Heart right ventricle (tissue), 16 donors: Measurements from ENCODE around the gene EVI5L. TPM values are rescaled to one million over a fixed set of nuclear protein-coding genes. Genes with fewer than 3 reads are reported as not detected.

Experiments used
- ATAC-seq, 8 donors: fragments of 200-7000 bp; cut with Tn5 transposase; one replicate each; pipeline ENCODE4 v1.9.1; 2020; ENCODE audit warnings: mild to moderate bottlenecking in 8 of 8, moderate library complexity in 8 of 8, moderate number of reproducible peaks in 1 of 8
- DNase-seq, 2 donors: peaks; one replicate each; pipeline ENCODE4 v3.0.0-alpha.2; 2020
- H3K27ac ChIP-seq, 10 donors: fragments of 200-600 bp; sonication (generic) in 2 of 10; one replicate each; pipeline versions ENCODE4 v1.5.0 to v1.8.0; 2020 to 2022; ENCODE audit warnings: mild to moderate bottlenecking in 3 of 10
- H3K27me3 ChIP-seq, 7 donors: fragments of 200-600 bp; one replicate each; pipeline ENCODE4 v1.8.0; 2021 to 2022; ENCODE audit warnings: mild to moderate bottlenecking in 2 of 7
- H3K36me3 ChIP-seq, 9 donors: fragments of 200-600 bp; sonication (generic) in 1 of 9; one replicate each; pipeline versions ENCODE4 v1.5.0 to v1.8.0; 2020 to 2022; ENCODE audit warnings: mild to moderate bottlenecking in 2 of 9
- H3K4me1 ChIP-seq, 9 donors: fragments of 200-600 bp; sonication (generic) in 1 of 9; one replicate each; pipeline versions ENCODE4 v1.5.0 to v1.8.0; 2020 to 2022; ENCODE audit warnings: mild to moderate bottlenecking in 4 of 9
- H3K4me3 ChIP-seq, 10 donors: fragments of 200-600 bp; sonication (generic) in 2 of 10; one replicate each; pipeline versions ENCODE4 v1.5.0 to v1.8.0; 2020 to 2022; ENCODE audit warnings: mild to moderate bottlenecking in 7 of 10, moderate library complexity in 2 of 10
- H3K9me3 ChIP-seq, 11 donors: fragments of 200-600 bp in 10 of 11; sonication (generic) in 2 of 11; one replicate each; pipeline versions ENCODE4 v1.5.0 to v1.8.0; 2013 to 2022; ENCODE audit warnings: mild to moderate bottlenecking in 2 of 11, control low read depth in 1 of 11, moderate library complexity in 1 of 11
- WGBS, 2 donors: extraction: QIAGEN DNeasy Blood & Tissue Kit; methylation state at CpG; one replicate each; pipeline ENCODE4 v1.1.7; 2013; ENCODE audit warnings: inconsistent platforms in 1 of 2; 5-methylcytosine and 5-hydroxymethylcytosine counted together
- intact Hi-C, 10 donors: fragments of 100-400 bp; cut with DNase I; formaldehyde crosslinking; loops; one replicate each; pipeline versions ENCODE4 v1.11.1 to v1.14.2; 2022
- polyA plus RNA-seq, 2 donors: library from polyadenylated mRNA; stranded (reverse); fragments of 200-250 nt; gene quantifications; one replicate each; pipeline ENCODE4 v1.2.3, GENCODE V29; 2013
- total RNA-seq, 10 donors: library from RNA; stranded (reverse); fragmentation: NEBNext Ultra II Directional in 3 of 10; extraction: Animal tissue kit (Norgen Biotek cat#: 25700) in 3 of 10; gene quantifications; one replicate each; pipeline versions ENCODE4 v1.2.1 to v1.2.4, GENCODE V29; 2021 to 2023
- TF ChIP-seq, protein P1 (sequence below), 9 donors: fragments of 200-600 bp; sonication (generic) in 2 of 9; IDR thresholded peaks; one replicate each; pipeline versions ENCODE4 v1.5.0 to v1.8.0; 2021 to 2022; ENCODE audit warnings: antibody characterized with exemption in 9 of 9, mild to moderate bottlenecking in 5 of 9, moderate library complexity in 1 of 9
- donor health status: Arrhythmogenic right ventricular cardiomyopathy.
- donor health status: ischemic (EF 13 %, LVEDD 7.1; RV severe dilation, severe dysfunction).
- donor health status: healthy with polysubstance abuse.
- donor health status: DM: no; HTN: yes; CAD: no.
- donor health status: DM: no; HTN: no; CAD: no.
- donor health status: ischemic (EF 25% LVEDD 6.9; RV normal size, moderate dysfunction).
- donor health status: ischemic (EF 25% LVEDD 5.7; RV mildly dilated, moderate dysfunction).
- donor health status: healthy.
- donor health status: DM: yes; HTN: yes; CAD: no.
- donor health status: Ischemic cardiomyopathy.
- donor health status: ischemic (EF 35%, LVEDD 5.7; RV mildly dilated, moderate dysfunction).
- donor health status: nonischemic (EF 11% LVEDD 7.7; RV severe dilation, severe dysfunction).
- donor health status: DM: yes; HTN: yes; CAD: no.
- donor health status: PGD.
- donor health status: ischemic (EF 29% LVEDD 5.4; RV normal size, mild dysfunction).
- donor health status: nonischemic (EF 23%, LVEDD 6.1; RV moderate dilation, normal function).

Gene EVI5L
- total and polyA plus RNA-seq, 12 donors: 12.9 to 26.3 (median 20.3) TPM

DNA sequence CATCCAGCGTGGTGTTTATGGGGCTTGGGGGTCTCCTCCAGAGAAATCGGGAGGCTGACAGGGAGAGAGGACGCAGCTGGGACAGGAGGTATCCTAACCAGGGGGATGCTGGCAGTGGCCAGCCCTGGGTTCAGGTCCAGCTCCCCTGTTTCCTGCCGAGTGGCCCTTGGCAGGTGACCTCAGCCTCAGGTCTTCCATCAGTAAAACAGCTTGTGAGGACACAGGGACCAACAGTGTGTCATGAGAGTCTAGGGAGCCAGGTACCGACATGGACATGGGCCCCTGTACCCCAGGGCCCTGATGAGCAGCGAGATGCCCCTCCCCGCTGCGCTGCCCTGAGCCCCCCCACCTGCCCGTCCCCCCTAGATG lies 19.6 kb downstream of the EVI5L start:
- no peak overlapping the region for H3K4me3 ChIP-seq
- intact Hi-C loops: no loop called here
- TF ChIP-seq, protein P1, sequence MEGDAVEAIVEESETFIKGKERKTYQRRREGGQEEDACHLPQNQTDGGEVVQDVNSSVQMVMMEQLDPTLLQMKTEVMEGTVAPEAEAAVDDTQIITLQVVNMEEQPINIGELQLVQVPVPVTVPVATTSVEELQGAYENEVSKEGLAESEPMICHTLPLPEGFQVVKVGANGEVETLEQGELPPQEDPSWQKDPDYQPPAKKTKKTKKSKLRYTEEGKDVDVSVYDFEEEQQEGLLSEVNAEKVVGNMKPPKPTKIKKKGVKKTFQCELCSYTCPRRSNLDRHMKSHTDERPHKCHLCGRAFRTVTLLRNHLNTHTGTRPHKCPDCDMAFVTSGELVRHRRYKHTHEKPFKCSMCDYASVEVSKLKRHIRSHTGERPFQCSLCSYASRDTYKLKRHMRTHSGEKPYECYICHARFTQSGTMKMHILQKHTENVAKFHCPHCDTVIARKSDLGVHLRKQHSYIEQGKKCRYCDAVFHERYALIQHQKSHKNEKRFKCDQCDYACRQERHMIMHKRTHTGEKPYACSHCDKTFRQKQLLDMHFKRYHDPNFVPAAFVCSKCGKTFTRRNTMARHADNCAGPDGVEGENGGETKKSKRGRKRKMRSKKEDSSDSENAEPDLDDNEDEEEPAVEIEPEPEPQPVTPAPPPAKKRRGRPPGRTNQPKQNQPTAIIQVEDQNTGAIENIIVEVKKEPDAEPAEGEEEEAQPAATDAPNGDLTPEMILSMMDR (IDR thresholded peaks at IDR 0.05): no peak
- no peaks in the 10 kb centered on the region for H3K9me3 ChIP-seq
- no peak overlapping the region for H3K27ac ChIP-seq
- H3K4me1 ChIP-seq: peaks cover 0 to 19% (median 6%) of the 10 kb centered on the region in 9 donors
- WGBS, 2 donors: 85 to 88% methylated on average over 8 to 9 of the region's 9 CpGs
- no peaks in the 10 kb centered on the region for H3K27me3 ChIP-seq
- no peak for DNase-seq
- peaks cover 0 to 9% (median 0%) of the 10 kb centered on the region in 9 donors for H3K36me3 ChIP-seq
- no peak for ATAC-seq

DNA sequence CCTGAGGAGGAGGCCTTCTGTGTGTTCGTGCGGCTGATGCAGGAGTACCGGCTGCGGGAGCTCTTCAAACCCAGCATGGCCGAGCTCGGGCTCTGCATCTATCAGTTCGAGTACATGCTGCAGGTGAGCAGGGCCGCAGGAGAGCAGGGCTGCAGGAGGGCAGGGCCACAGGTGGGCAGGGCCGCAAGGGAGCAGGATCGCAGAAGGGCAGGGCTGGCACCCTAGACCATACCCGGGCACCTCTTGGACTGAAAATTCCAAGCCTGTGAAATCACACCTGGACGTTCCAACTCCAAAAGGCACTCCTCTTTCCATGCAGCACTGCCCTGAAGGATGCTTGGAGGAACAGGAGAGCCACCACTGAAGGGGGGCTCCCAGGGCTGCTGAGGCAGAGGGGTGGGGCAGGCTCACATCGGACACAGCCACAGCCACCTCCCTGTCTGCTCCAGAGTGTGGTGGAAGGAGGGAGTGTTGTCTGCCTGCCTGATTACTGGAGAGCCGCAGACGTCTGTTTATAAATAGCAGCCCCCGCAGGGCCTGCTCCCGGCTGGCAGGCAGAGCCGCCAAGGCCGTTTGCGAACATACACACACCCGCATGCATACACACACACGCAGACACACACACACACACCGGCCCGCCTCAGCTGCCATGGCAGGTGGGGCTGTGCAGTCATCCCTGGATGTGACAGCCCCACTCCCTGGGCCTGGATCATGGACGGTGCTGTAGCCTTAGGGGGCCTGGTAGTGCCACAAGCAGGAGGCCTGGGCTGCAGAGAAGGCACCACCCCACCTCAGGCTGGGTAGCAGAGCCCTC lies 20.2 kb downstream of the EVI5L start:
- DNase-seq (no peak), ATAC-seq (peak in 7 of 8 donors; percentile 33 to 78 (median 67))
- H3K4me3 ChIP-seq: no peak overlapping the region
- H3K36me3 ChIP-seq: peaks cover 0 to 9% (median 0%) of the 10 kb centered on the region in 9 donors
- no peaks in the 10 kb centered on the region for H3K27me3 ChIP-seq
- intact Hi-C loops: loop anchor here in 6 of 10 donors (5.0 to 10.0 kb wide), 4 partner anchors 52 to 77 kb away; partner anchors contain the start of genes CTXN1 (in 4 of the 6), SNAPC2 (in 4 of the 6) and MAP2K7 (in 1 of the 6)
- H3K9me3 ChIP-seq: no peaks in the 10 kb centered on the region
- no peak overlapping the region for H3K27ac ChIP-seq
- TF ChIP-seq, protein P1 (IDR thresholded peaks at IDR 0.05): no peak
- H3K4me1 ChIP-seq: peaks cover 0 to 19% (median 6%) of the 10 kb centered on the region in 9 donors
- 59% methylated on average over 25 of the region's 25 CpGs for WGBS, 2 donors

DNA sequence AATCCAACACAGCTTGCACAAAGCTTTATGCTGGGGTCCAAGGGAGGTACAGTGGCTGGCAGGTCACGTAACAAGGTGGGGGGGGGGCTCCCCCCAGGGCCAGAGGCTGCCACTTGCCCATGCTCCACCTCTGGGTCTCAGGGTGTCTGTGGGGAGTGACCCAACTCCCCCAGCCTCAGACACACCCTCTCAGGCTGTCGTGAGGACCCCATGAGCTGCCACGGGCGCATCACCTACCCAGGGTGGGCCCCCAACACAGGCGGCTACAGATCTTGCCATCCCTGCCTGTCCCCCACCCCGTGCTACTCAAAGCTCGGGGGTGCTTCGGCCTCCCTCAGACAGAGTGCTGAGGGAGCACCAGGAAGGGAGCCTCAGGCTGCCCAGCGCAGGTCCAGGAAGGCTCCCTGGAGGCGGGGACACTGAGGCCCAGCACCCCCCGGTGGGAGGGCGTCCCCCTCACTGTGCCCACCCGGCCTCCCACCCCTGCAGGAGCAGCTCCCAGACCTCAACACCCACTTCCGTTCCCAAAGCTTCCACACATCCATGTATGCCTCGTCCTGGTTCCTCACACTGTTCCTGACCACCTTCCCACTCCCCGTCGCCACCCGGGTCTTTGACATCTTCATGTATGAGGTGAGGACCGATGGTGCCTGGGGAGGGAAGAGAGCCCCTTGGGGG lies 21.1 kb downstream of the EVI5L start:
- Histone ChIP-seq H3K27me3 (no peaks in the 10 kb centered on the region), H3K4me3 (no peak overlapping the region), H3K36me3 (peaks cover 0 to 9% (median 0%) of the 10 kb centered on the region in 9 donors), H3K4me1 (peaks cover 0 to 19% (median 6%) of the 10 kb centered on the region in 9 donors), H3K27ac (no peak overlapping the region), H3K9me3 (no peaks in the 10 kb centered on the region)
- DNase-seq (no peak), ATAC-seq (peak in 1 of 8 donors; percentile 15)
- WGBS, 2 donors: 92 to 94% methylated on average over 19 of the region's 19 CpGs
- intact Hi-C loops: loop anchor here in 6 of 10 donors (5.0 to 10.0 kb wide), 4 partner anchors 51 to 76 kb away; partner anchors contain the start of genes CTXN1 (in 4 of the 6), SNAPC2 (in 4 of the 6) and MAP2K7 (in 1 of the 6)
- TF ChIP-seq, protein P1 (IDR thresholded peaks at IDR 0.05): no peak
